H1 (cell line): ENCODE results near the gene E2F2. TPM values are rescaled to one million over a fixed set of nuclear protein-coding genes. Genes with fewer than 3 reads are reported as not detected.

Experiments used
- CHD2 ChIP-seq: IDR thresholded peaks from 2 replicates; pipeline ENCODE4 v1.6.1; 2012; ENCODE audit warnings: low read length, improper control_type of control experiment
- KDM1A ChIP-seq: fragments of 200-600, 300-600 bp; sonication (generic); IDR thresholded peaks from 2 replicates; pipeline ENCODE4 v1.7.1; 2016; ENCODE audit warnings: mild to moderate bottlenecking, low read length, borderline replicate concordance
- PHF8 ChIP-seq: fragments of 200-600 bp; sonication (generic); conservative IDR thresholded peaks from 2 replicates; pipeline ENCODE4 v1.7.1; 2012; ENCODE audit warnings: low read depth, mild to moderate bottlenecking, inconsistent platforms, low read length, moderate library complexity
- POU5F1 ChIP-seq: IDR thresholded peaks from 2 replicates; pipeline ENCODE4 v1.6.1; 2011; ENCODE audit warnings: low read depth, mild to moderate bottlenecking, low read length, moderate library complexity
- YY1 ChIP-seq: IDR thresholded peaks from 2 replicates; pipeline ENCODE4 v1.6.1; 2011; ENCODE audit warnings: low read depth, mild to moderate bottlenecking, low read length
- polyA plus RNA-seq, 7 experiments: library from polyadenylated mRNA; depleted of rRNA in 3 of 7; stranded (reverse) in 5 of 7; unstranded in 2 of 7; fragments of >200 nt in 5 of 7; fragments of 200-250 nt in 2 of 7; gene quantifications; 1 replicate in 5 of 7; 2 replicates in 1 of 7; 4 replicates in 1 of 7; pipeline versions ENCODE4 v1.2.1 to v1.2.3, GENCODE V29; 2011 to 2013; ENCODE audit warnings: missing spikeins in 2 of 7, mixed read lengths in 2 of 7
- total RNA-seq: library from RNA; stranded (reverse); fragmentation: NEBNext Ultra II Directional; extraction: Animal tissue kit (Norgen Biotek cat#: 25700); gene quantifications from 2 replicates; pipeline ENCODE4 v1.2.1, GENCODE V29; 2021
- TF ChIP-seq, protein P1 (sequence below): fragments of 300-600 bp; sonication (generic); IDR thresholded peaks from 2 replicates; pipeline ENCODE4 v1.7.1; 2012; ENCODE audit warnings: low read length, moderate library complexity, mild to moderate bottlenecking, inconsistent platforms; ENCODE audit not compliant: insufficient replicate concordance
- TF ChIP-seq, protein P2 (sequence below), 3 experiments: IDR thresholded peaks; 1 replicate in 2 of 3; 2 replicates in 1 of 3; pipeline versions ENCODE4 v1.5.1 to v1.6.1; 2011; ENCODE audit warnings: low read length in 3 of 3, mild to moderate bottlenecking in 3 of 3, inconsistent platforms in 2 of 3, low read depth in 1 of 3, moderate library complexity in 1 of 3; ENCODE audit not compliant: insufficient read depth in 1 of 3; ENCODE audit errors: control extremely low read depth in 1 of 3

The E2F2 gene
- total and polyA plus RNA-seq, 2 of the 8 experiments (the other 6 are each of a cell fraction or from before 2014, with no cell fraction given), result 1.8 to 7.0 TPM

DNA sequence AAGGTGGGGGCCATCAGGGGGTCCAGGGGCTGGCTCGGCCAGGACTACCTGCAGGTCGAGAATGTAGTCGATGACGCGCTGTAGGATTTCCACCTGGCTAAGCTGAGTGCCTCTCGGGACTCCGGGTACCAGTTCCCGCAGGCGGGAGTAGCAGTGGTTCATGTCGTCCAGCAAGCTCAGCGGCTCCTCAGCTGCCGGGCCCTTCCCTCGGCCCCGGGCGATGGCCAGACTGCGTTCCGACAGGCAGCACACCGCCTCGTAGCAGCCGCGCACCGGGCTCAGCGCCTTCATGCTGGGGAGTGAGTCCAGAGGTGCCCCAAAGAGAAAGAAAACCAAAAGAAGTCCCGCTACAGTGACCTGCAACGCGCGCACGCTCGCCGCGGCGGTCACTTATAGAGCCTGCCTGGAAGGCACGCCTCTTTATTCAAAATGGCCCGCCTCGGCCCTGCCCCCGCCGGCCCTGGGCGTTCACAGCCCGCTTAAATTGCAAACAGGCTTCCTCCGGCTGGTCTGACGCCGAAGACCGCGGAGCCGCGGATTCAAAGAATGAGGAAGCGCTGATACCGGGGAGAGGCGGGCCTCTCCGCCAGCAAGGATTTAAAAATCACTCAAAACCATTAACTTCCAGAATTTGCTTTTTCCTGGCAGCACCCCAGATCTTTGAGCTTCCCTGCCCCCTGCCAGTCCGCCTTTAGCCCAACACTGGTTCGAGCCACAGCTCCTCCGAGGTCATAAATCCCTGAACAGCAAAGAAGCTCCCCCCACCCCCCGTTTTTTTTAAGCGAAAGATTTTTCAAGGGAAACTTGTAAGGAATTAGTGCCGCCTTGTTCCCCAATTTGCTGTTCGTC lies 28.3 kb upstream of the E2F2 start, which contains the start of gene ID3 (continued):
- TF ChIP-seq, protein P1, sequence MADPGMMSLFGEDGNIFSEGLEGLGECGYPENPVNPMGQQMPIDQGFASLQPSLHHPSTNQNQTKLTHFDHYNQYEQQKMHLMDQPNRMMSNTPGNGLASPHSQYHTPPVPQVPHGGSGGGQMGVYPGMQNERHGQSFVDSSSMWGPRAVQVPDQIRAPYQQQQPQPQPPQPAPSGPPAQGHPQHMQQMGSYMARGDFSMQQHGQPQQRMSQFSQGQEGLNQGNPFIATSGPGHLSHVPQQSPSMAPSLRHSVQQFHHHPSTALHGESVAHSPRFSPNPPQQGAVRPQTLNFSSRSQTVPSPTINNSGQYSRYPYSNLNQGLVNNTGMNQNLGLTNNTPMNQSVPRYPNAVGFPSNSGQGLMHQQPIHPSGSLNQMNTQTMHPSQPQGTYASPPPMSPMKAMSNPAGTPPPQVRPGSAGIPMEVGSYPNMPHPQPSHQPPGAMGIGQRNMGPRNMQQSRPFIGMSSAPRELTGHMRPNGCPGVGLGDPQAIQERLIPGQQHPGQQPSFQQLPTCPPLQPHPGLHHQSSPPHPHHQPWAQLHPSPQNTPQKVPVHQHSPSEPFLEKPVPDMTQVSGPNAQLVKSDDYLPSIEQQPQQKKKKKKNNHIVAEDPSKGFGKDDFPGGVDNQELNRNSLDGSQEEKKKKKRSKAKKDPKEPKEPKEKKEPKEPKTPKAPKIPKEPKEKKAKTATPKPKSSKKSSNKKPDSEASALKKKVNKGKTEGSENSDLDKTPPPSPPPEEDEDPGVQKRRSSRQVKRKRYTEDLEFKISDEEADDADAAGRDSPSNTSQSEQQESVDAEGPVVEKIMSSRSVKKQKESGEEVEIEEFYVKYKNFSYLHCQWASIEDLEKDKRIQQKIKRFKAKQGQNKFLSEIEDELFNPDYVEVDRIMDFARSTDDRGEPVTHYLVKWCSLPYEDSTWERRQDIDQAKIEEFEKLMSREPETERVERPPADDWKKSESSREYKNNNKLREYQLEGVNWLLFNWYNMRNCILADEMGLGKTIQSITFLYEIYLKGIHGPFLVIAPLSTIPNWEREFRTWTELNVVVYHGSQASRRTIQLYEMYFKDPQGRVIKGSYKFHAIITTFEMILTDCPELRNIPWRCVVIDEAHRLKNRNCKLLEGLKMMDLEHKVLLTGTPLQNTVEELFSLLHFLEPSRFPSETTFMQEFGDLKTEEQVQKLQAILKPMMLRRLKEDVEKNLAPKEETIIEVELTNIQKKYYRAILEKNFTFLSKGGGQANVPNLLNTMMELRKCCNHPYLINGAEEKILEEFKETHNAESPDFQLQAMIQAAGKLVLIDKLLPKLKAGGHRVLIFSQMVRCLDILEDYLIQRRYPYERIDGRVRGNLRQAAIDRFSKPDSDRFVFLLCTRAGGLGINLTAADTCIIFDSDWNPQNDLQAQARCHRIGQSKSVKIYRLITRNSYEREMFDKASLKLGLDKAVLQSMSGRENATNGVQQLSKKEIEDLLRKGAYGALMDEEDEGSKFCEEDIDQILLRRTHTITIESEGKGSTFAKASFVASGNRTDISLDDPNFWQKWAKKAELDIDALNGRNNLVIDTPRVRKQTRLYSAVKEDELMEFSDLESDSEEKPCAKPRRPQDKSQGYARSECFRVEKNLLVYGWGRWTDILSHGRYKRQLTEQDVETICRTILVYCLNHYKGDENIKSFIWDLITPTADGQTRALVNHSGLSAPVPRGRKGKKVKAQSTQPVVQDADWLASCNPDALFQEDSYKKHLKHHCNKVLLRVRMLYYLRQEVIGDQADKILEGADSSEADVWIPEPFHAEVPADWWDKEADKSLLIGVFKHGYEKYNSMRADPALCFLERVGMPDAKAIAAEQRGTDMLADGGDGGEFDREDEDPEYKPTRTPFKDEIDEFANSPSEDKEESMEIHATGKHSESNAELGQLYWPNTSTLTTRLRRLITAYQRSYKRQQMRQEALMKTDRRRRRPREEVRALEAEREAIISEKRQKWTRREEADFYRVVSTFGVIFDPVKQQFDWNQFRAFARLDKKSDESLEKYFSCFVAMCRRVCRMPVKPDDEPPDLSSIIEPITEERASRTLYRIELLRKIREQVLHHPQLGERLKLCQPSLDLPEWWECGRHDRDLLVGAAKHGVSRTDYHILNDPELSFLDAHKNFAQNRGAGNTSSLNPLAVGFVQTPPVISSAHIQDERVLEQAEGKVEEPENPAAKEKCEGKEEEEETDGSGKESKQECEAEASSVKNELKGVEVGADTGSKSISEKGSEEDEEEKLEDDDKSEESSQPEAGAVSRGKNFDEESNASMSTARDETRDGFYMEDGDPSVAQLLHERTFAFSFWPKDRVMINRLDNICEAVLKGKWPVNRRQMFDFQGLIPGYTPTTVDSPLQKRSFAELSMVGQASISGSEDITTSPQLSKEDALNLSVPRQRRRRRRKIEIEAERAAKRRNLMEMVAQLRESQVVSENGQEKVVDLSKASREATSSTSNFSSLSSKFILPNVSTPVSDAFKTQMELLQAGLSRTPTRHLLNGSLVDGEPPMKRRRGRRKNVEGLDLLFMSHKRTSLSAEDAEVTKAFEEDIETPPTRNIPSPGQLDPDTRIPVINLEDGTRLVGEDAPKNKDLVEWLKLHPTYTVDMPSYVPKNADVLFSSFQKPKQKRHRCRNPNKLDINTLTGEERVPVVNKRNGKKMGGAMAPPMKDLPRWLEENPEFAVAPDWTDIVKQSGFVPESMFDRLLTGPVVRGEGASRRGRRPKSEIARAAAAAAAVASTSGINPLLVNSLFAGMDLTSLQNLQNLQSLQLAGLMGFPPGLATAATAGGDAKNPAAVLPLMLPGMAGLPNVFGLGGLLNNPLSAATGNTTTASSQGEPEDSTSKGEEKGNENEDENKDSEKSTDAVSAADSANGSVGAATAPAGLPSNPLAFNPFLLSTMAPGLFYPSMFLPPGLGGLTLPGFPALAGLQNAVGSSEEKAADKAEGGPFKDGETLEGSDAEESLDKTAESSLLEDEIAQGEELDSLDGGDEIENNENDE, result no peak
- TF ChIP-seq KDM1A, result no peak
- TF ChIP-seq, protein P2, sequence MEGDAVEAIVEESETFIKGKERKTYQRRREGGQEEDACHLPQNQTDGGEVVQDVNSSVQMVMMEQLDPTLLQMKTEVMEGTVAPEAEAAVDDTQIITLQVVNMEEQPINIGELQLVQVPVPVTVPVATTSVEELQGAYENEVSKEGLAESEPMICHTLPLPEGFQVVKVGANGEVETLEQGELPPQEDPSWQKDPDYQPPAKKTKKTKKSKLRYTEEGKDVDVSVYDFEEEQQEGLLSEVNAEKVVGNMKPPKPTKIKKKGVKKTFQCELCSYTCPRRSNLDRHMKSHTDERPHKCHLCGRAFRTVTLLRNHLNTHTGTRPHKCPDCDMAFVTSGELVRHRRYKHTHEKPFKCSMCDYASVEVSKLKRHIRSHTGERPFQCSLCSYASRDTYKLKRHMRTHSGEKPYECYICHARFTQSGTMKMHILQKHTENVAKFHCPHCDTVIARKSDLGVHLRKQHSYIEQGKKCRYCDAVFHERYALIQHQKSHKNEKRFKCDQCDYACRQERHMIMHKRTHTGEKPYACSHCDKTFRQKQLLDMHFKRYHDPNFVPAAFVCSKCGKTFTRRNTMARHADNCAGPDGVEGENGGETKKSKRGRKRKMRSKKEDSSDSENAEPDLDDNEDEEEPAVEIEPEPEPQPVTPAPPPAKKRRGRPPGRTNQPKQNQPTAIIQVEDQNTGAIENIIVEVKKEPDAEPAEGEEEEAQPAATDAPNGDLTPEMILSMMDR (IDR thresholded peaks at IDR 0.05; ENCODE audit: control extremely low read depth in 1 of 3, insufficient read depth in 1 of 3, low read depth in 1 of 3, low read length in 3 of 3), result no peak
- TF ChIP-seq YY1, result peak; percentile 92
- no peak for TF ChIP-seq POU5F1
- no peak for TF ChIP-seq CHD2
- peak; percentile 68 for TF ChIP-seq PHF8
